T-helper 2 cell treated with Interferon-gamma antibody and Interleukin-4, amounts not matched to agents 100 ng/mL and 5 ng/mL, for 36 hours (primary cell): ENCODE results near the gene ARL6IP4. TPM values are rescaled to one million over a fixed set of nuclear protein-coding genes. Genes with fewer than 3 reads are reported as not detected.

ENCODE experiments used
- intact Hi-C: fragments of 100-400 bp; cut with micrococcal nuclease; formaldehyde crosslinking; loops from one replicate; pipeline ENCODE4 v1.15.1; 2023
- total RNA-seq: library from RNA; stranded (reverse); gene quantifications from 2 replicates; pipeline ENCODE4 v1.2.3, GENCODE V29; 2022

ARL6IP4 gene
- total RNA-seq, 1 donor from 2014 or later, result 177 TPM

DNA sequence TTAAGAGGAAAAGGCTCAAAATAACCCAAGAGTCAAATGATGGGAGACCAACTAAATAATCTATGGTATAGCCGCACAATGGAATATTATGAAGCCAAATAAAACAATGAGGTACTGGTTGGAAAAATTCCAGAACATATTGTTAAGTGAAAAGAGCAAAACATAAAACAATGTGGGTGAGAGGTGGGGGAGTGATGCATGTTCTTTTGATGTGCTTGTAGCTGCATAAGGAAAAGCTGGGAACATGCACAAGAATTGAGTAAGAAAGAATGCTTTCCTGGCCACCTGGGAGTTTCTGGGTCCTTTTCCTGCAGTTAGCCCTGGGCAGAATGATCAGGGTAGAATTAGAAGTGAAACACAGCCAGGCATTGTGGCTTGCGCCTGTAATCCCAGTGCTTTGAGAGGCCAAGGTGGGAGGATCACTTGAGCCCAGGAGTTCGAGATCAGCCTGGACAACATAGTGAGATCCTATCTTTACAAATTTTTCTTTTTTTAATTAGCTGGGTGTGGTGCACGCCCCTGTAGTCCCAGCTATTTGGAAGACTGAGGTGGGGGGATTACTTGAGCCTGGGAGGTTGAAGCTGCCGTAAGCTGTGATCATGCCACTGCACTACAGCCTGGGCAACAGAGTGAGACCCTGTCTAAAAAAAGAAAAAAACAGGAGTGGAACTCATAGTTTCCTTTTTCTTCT, 22.1 kb upstream of the ARL6IP4 start:
- intact Hi-C loops, result no loop called here

DNA sequence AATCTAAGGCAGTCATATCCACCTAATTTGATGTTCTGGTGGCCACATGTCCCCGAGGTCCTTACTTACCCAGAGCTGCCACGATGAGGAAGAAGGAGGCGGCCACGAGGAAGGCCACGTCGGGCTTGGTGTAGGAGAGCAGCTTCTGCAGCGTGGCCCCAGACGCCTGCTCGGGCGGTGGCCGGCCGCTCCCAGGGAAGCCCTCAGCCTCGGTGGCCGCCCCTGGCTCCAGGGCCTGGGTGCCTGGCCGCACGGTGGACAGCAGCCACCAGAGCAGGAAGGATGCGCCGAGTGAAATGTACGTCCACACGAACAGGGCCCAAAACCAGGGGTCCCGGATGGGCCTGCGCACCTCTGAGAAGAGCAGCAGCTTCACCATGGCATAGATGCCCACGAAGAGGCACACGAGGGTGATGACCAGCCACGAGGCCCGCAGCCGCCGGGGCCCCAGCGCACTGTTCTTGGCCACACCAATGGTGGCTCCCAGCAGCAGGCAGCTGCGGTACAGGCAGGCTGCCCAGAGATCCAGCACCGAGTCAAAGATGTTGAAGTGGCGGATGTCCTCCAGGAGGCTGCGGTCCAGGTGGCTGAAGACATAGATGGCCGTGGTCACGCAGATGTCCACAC, 20.8 kb upstream of the ARL6IP4 start:
- intact Hi-C loops, result no loop called here

- intact Hi-C loops, result no loop called here
Measured at GRCh38 chr12:122960193-122960569, 20.3 kb upstream of the ARL6IP4 start.

- intact Hi-C loops, result no loop called here
Measured at GRCh38 chr12:122961531-122962329, 18.8 kb upstream of the ARL6IP4 start.

GRCh38 chr12:122963941-122964265, 16.6 kb upstream of the ARL6IP4 start:
- intact Hi-C loops, result no loop called here

GRCh38 chr12:122964439-122965257, 15.8 kb upstream of the ARL6IP4 start:
- intact Hi-C loops, result no loop called here

- intact Hi-C loops, result no loop called here
Measured at GRCh38 chr12:122965321-122965751, 15.1 kb upstream of the ARL6IP4 start.

GRCh38 chr12:122965851-122966742, 14.4 kb upstream of the ARL6IP4 start, which contains the start of gene ABCB9:
Gene ABCB9 (minus strand): TSS chr12:122966463. CDS start chr12:122960235, 6,228 bp downstream.
- intact Hi-C loops, result loop anchor here (1.0 kb wide), 1 partner anchor 8 kb away; no protein-coding TSS in a partner anchor

DNA sequence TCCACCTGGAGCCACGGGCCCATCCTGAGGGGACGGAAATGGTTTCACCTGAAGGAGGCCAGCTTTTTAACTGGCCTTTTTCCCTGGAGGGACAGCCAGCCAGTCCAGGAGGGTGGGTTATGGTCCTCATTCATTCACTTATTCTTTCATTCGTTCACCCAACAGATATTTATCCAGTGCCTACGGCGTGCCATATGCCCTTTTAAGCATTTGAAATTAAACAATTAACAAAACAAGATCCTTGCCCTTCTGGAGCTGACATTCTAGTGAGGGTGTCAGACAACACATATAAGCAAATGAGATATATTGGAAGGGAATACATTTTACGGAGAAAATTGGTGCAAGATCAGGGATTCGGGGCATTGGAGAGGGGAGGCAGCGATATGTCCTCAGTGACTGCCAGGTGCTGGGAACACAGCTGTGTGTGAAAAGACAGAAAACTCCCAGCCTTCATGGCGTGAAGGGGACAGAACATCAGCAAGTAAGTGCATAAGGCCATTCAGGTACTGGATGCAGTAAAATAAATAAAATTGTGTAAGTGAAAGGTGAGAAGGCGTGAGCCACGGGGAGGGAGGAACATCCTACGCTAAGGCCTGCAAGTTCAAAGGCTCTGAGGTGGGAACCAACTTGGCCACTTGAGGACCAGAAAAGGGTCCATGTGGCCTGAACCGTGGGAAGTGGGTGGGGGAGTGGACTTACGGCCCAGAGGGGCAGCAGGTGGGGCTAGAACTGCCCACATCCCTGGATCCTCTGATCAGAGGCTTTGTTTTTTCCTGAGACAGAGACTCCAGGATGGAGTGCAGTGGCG, 13.5 kb upstream of the ARL6IP4 start:
- intact Hi-C loops, result loop anchor here (1.0 kb wide), 1 partner anchor 7 kb away; no protein-coding TSS in a partner anchor

- intact Hi-C loops, result no loop called here
Measured at GRCh38 chr12:122968104-122968503, 12.4 kb upstream of the ARL6IP4 start.

DNA sequence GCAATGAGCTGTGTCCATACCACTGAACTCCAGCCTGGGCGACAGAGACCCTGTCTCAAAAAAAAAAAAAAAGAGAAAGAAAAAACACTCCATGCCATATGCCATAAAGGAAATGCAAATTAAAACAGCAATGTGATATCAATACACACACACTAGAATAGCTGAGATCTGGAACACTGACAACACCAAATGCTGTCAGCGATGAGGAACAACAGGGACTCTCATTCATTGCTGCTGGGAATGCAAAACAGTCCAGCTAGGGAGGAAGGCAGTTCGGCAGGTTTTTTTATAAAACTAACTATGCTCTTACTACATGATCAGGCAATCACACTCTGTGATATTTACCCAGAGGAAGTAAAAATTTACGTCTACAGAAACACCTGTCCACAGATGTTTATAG, 10.8 kb upstream of the ARL6IP4 start:
- intact Hi-C loops, result loop anchor here (5.0 to 10.0 kb wide), 4 partner anchors 445 to 1175 kb away; partner anchors contain the start of genes CCDC92, KNTC1, RHOF and RSRC2

- intact Hi-C loops, result loop anchor here (1.0 to 10.0 kb wide), 9 partner anchors 8 to 1180 kb away; partner anchors contain the start of genes ABCB9, CCDC92, DDX55 and KNTC1
Measured at GRCh38 chr12:122974274-122974891, 6.1 kb upstream of the ARL6IP4 start.

DNA sequence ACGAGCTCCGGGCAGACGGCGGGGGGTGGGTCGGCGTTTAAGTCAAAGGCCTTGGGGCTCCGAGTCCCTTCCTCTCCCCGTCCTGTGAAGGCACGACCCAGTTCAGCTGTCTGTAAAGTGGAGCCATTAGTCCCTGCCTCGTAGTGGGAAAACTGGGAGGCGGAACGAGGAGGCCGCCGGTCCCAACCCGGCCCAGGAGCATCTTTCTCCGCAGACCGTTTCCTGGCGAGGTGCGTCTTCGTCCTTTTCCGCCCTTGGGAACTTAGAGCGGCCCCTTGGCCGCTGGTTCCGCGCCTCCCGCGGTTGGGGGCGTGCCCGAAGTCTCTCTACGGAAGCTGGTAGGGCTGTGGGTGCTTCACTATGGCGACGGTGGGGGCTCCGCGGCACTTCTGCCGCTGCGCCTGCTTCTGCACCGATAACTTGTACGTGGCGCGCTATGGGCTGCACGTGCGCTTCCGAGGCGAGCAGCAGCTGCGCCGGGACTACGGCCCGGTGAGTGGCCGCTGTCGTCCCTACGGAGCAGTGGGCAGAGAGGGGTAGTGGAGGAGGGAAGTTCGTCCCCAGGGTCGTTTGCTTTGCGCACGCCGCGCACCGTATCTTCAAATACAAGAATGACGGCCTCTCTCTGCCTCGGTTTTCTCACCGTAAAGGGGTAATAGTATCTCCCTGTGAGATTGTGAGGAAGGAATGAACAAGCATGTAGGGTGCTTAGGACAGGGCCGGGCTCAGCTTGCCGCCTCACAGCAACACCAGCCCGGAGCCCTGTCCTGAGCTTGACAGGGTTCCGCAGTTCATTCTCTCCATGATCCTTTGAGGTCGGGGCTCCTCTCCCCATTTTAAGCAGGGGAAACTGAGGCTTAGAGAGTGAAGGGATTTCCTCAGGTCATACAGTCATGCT, 5.3 kb upstream of the ARL6IP4 start, which contains the start of gene OGFOD2:
Gene OGFOD2, plus strand, starts transcription at position 353 of the 898 bp plus-strand sequence. Its CDS starts 8 bp downstream, at position 361.
- intact Hi-C loops, result loop anchor here (1.0 to 10.0 kb wide), 11 partner anchors 9 to 1180 kb away; partner anchors contain the start of genes ABCB9, CCDC92, DDX55 and KNTC1

DNA sequence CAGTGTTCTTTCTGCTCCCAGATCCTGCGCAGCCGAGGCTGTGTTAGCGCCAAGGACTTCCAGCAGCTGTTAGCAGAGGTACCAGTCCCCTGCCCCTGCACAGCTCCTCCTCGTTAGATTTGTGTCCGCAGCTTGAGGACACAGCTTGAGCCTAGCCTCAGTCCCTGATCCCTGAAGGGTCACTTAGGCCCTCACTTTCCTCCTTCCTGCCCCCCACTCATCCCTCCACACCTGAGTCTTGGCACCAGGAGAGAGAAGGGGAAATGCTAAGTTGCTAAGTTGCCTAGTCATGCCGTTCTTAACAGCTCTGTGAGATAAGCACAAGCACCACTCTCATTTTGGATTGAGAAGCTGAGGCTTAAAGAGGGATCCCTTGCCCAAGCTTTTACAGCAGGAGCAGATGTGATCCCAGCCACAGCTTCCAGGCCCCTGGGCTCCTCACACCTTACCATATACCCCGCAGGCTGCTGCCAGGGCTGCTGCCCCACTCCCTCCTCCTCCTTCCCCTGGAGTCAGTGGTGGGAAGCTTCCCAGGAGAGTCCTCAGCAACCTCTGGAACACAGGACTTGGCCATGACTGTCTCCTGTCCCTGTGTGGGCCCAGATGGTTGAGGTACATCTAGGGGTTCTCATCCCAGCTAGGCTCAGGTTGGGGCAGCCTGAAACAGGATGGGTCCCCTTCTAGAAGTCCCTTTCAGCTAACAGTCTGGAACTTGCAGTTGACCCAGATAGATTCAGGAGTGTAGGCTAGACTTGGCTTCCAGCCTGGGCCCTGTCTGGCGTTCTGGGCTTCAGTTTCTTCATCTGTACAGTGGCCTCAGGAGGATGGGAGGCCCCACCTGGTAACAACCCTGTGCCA, 4.5 kb upstream of the ARL6IP4 start:
- intact Hi-C loops, result loop anchor here (1.0 to 10.0 kb wide), 8 partner anchors 79 to 1181 kb away; partner anchors contain the start of genes CCDC92, KNTC1, MPHOSPH9 and MTRFR

- intact Hi-C loops, result loop anchor here (10.0 kb wide), 3 partner anchors 452 to 1182 kb away; partner anchors contain the start of genes CCDC92, KNTC1, RHOF and RSRC2
Measured at GRCh38 chr12:122976648-122976975, 3.9 kb upstream of the ARL6IP4 start.

DNA sequence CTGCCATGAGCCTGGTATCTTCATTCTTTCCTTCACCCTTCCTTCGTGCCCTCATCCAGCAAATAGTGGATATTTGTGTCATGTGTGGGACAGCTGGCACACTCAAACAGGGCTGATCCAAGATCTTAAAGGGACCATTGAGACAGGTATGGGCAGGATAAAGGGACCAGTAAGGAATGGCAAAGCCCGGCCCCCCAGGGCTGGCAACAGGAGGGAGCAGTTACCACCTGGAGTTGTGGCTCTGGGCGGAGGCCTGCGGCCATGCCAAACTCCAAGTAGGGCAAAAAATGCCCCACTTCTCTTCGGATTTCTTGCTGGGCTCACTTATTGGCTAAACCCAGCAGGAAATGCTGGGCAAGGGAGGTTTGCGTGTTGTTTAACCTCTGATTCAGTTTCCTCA, 3.3 kb upstream of the ARL6IP4 start:
- intact Hi-C loops, result loop anchor here (10.0 kb wide), 3 partner anchors 452 to 1182 kb away; partner anchors contain the start of genes CCDC92, KNTC1, RHOF and RSRC2
